Peyer's patch (tissue), 4 donors: Measurements from ENCODE around the gene ATP1A2. TPM values are rescaled to one million over a fixed set of nuclear protein-coding genes. Genes with fewer than 3 reads are reported as not detected.

ENCODE experiments used
- DNase-seq, 3 donors: peaks; one replicate each; pipeline ENCODE4 v3.0.0-alpha.2; 2017 to 2019
- H3K27ac ChIP-seq, 4 donors: fragments of 200-600 bp; sonication (generic); one replicate each; pipeline ENCODE4 v1.5.1; 2016 to 2019
- H3K27me3 ChIP-seq, 2 donors: fragments of 200-600 bp; sonication (generic); one replicate each; pipeline ENCODE4 v1.5.1; 2019
- H3K36me3 ChIP-seq, 3 donors: fragments of 200-600 bp; sonication (generic); one replicate each; pipeline ENCODE4 v1.5.1; 2016 to 2019
- H3K4me1 ChIP-seq, 4 donors: fragments of 200-600 bp; sonication (generic); one replicate each; pipeline ENCODE4 v1.5.1; 2016 to 2019
- H3K4me3 ChIP-seq, 4 donors: fragments of 200-600 bp; sonication (generic); 1 replicate in 3 of 4; 2 replicates in 1 of 4; pipeline ENCODE4 v1.5.1; 2016 to 2019; ENCODE audit warnings: mild to moderate bottlenecking in 1 of 4
- H3K9me3 ChIP-seq, 4 donors: fragments of 200-600 bp; sonication (generic); one replicate each; pipeline ENCODE4 v1.5.1; 2016 to 2019; ENCODE audit warnings: mild to moderate bottlenecking in 1 of 4
- POLR2A ChIP-seq, 2 donors: fragments of 450-650 bp; IDR thresholded peaks; one replicate each; pipeline ENCODE4 v1.5.1; 2017; ENCODE audit warnings: antibody characterized with exemption in 2 of 2, mild to moderate bottlenecking in 2 of 2, moderate library complexity in 2 of 2
- total RNA-seq, 4 donors: library from RNA; depleted of rRNA; stranded (reverse); fragments of >200 nt; gene quantifications; one replicate each; pipeline ENCODE4 v1.1.0, GENCODE V29; 2016
- TF ChIP-seq, protein P1 (sequence below), 6 experiments: fragments of 450-650 bp in 4 of 6; fragments of 200-600 bp in 2 of 6; sonication (generic) in 1 of 6; IDR thresholded peaks; one replicate each; pipeline ENCODE4 v1.5.1; 2017 to 2019; ENCODE audit warnings: antibody characterized with exemption in 6 of 6, mild to moderate bottlenecking in 3 of 6, moderate library complexity in 1 of 6

Gene ATP1A2
- total RNA-seq, 4 donors from 2014 or later = 2.3 to 7.4 (median 6.0) TPM

DNA sequence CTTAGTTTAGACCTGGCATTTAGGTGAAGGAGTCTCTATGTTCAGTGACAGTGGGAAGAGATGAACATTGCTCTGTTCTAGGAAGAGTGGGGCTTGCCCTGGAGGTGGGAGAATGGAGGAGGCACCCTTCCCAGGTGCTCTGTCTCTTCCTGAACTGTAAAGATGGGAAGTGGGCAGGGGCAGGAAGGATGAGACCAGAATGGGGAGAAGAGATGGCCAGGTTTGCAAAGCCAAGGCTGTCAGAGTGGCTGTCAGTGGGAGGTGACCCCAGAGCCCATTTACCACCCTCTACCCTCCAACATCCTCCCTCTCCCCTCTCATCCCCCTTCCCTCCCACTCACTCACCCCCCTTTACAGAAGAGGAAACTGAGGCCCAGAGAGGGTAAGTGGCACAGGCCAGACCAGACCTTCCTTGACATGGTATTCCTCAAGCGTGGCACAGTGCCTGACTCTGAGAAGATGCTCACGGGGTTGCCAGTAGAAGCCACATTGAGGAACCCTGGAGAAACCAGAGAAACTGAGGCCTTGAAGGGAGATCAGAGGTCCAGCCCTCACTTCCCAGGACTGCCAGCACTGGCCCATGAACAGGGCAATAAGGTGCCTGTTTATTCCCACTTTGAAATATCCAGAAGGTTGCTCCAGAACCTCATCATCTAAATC, 15.7 kb upstream of the ATP1A2 start:
- Histone ChIP-seq H3K27me3 (no peaks in the 10 kb centered on the region), H3K36me3 (peaks cover 0 to 3% (median 0%) of the 10 kb centered on the region in 3 donors), H3K4me3 (no peak overlapping the region), H3K27ac (peak overlapping the region; percentile 90 to 98 (median 92)), H3K4me1 (peaks cover 5 to 50% (median 22%) of the 10 kb centered on the region in 4 donors), H3K9me3 (no peaks in the 10 kb centered on the region)
- no peak for TF ChIP-seq POLR2A (IDR thresholded peaks at IDR 0.05)
- TF ChIP-seq, protein P1, sequence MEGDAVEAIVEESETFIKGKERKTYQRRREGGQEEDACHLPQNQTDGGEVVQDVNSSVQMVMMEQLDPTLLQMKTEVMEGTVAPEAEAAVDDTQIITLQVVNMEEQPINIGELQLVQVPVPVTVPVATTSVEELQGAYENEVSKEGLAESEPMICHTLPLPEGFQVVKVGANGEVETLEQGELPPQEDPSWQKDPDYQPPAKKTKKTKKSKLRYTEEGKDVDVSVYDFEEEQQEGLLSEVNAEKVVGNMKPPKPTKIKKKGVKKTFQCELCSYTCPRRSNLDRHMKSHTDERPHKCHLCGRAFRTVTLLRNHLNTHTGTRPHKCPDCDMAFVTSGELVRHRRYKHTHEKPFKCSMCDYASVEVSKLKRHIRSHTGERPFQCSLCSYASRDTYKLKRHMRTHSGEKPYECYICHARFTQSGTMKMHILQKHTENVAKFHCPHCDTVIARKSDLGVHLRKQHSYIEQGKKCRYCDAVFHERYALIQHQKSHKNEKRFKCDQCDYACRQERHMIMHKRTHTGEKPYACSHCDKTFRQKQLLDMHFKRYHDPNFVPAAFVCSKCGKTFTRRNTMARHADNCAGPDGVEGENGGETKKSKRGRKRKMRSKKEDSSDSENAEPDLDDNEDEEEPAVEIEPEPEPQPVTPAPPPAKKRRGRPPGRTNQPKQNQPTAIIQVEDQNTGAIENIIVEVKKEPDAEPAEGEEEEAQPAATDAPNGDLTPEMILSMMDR (IDR thresholded peaks at IDR 0.05) = no peak
- DNase-seq = peak in 1 of 3 donors; percentile 33

DNA sequence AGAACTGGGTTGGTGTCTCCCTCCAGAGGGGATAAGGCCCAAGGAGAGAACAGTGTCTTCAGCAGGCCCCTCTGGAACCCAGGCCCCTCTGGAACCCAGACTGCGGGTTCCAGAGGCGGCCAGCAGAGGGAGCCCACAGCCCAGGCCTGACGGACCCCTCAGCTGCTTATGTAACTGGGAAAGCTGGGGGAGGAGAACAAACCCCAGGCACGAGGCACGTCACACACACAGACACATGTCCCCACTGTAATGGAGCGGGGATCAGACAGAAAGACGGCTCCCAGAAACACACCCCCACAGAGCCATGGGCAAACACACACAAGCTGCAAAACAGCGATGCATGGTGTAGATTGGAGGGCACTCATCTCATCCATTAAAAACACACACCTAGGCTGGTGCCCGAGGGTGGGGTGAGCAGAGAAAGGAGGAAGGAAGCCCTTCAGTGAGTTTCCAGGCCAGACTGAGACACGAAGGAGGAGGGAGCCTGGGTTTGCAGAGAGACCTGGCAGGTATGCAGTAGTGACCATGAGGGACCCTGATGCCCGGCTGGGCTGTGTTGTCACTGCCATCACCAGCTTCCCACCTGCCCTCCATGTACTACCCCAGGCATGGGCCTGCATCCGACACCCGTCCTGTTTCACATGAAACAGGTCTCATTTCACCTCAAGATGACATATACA, 14.4 kb upstream of the ATP1A2 start:
- H3K4me1 ChIP-seq = peaks cover 5 to 36% (median 21%) of the 10 kb centered on the region in 4 donors
- no peak overlapping the region for H3K4me3 ChIP-seq
- H3K27me3 ChIP-seq = no peaks in the 10 kb centered on the region
- no peaks in the 10 kb centered on the region for H3K9me3 ChIP-seq
- no peaks in the 10 kb centered on the region for H3K36me3 ChIP-seq
- no peak for TF ChIP-seq POLR2A (IDR thresholded peaks at IDR 0.05)
- TF ChIP-seq, protein P1 (IDR thresholded peaks at IDR 0.05) = peak; percentile 78 to 92 (median 86)
- DNase-seq = peak; percentile 72 to 87 (median 75)
- H3K27ac ChIP-seq = peak overlapping the region; percentile 34 to 59 (median 50)

DNA sequence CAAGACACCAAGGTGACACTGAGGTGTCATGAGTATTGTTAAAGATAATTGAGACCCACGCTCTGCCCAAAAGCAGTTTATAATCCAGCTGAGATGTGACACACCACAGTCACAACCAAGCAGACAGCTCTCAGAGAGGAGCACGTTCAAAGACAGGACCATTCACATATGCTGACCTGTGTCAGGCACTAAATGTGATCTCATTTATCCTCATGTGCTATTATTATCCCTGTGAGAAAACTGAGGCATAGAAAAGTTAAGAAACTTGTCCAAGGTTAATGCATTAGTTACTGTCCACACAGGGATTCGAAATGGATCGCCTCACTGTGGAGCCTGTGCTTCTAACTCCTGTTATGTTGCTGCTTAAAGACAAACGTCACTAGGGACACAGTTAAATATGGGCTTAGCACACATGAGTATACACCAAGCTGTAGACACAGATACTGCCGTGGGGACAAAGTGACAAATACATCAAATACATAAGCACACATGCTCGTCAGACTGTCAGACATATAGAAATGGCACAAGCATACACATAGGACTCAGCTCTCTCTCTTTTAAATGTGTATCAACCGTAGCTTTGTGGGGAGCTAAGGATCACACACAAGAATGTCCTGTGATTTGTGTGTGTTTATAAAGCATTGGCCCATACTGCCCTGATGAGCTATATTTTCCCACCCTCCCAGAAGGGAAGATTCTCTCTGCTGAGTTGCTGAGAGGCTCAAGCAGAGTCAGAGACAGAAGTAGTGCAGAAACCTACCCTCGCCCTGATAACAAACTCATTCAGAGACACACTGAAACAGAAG, 13.6 kb upstream of the ATP1A2 start:
- no peaks in the 10 kb centered on the region for H3K36me3 ChIP-seq
- DNase-seq = no peak
- no peak overlapping the region for H3K4me3 ChIP-seq
- no peak for TF ChIP-seq POLR2A (IDR thresholded peaks at IDR 0.05)
- TF ChIP-seq, protein P1 (IDR thresholded peaks at IDR 0.05) = no peak
- no peaks in the 10 kb centered on the region for H3K9me3 ChIP-seq
- H3K4me1 ChIP-seq = peaks cover 4 to 29% (median 13%) of the 10 kb centered on the region in 4 donors
- H3K27ac ChIP-seq = peak overlapping the region; percentile 34 to 59 (median 50)
- H3K27me3 ChIP-seq = no peaks in the 10 kb centered on the region

DNA sequence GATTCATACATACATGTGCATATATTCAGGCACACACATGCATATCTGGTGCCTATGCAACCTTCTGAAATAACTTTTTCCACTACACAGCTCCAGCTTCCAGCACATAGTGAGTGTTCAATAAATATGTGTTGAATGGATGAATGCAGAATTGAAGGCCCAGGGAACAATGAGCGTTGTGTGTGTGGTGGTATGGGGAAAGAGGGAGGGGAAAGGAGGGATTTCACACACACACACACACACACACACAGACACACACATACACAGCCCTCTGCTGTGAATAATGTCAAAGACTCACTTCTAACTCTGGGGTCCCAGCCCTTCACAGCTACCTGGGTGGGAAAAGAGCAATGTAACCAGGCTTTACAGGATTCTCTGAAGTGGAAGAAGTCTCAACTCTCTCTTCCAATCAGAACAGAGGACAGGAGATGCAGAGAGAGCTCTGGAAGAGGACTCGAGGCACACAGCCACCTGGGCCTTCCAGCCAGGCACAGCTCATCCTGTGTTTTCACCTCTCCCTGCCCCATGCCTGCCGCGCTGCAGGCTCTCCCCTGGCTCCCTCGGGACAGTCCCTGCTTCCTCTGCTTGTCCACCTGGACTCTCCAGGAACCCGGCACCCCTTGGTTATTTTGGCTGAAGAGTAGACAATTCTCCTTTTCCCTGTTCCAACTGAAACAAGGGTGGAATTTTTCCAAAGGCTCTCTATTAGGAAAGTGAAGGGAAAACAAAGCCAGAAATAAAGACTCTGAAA, 11.7 kb upstream of the ATP1A2 start:
- no peaks in the 10 kb centered on the region for H3K36me3 ChIP-seq
- DNase-seq = no peak
- H3K27me3 ChIP-seq = no peaks in the 10 kb centered on the region
- no peaks in the 10 kb centered on the region for H3K9me3 ChIP-seq
- no peak overlapping the region for H3K4me3 ChIP-seq
- H3K4me1 ChIP-seq = peaks cover 0 to 19% (median 4%) of the 10 kb centered on the region in 4 donors
- TF ChIP-seq, protein P1 (IDR thresholded peaks at IDR 0.05) = no peak
- no peak for TF ChIP-seq POLR2A (IDR thresholded peaks at IDR 0.05)
- peak overlapping the region in 1 of 4 donors; percentile 11 for H3K27ac ChIP-seq

DNA sequence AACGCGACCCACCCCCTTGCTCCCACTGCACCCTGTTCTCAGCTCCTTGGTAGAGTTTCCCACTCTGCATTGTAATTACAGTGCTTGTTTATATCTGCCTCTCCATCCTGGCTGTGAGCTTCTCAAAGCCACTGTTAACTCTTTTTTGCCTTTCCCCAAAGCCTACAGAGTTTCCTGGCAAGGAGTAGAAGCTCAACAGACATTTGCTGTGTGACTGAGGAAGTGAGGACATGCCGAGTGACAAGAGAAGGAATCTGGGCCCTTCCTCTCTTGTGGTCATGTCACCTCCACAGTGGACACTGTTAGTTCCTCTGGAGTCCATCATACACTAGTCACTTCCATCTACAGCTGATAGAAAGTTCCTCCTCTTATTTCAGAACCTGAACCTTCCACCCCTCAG, 11.1 kb upstream of the ATP1A2 start:
- Histone ChIP-seq H3K9me3 (no peaks in the 10 kb centered on the region), H3K36me3 (no peaks in the 10 kb centered on the region), H3K4me3 (no peak overlapping the region), H3K27me3 (no peaks in the 10 kb centered on the region), H3K4me1 (peaks cover 0 to 15% (median 4%) of the 10 kb centered on the region in 4 donors), H3K27ac (peak overlapping the region in 1 of 4 donors; percentile 11)
- no peak for DNase-seq
- no peak for TF ChIP-seq POLR2A (IDR thresholded peaks at IDR 0.05)
- TF ChIP-seq, protein P1 (IDR thresholded peaks at IDR 0.05) = no peak
